ENCODE results near the gene REV3L. TPM values are rescaled to one million over a fixed set of nuclear protein-coding genes. Genes with fewer than 3 reads are reported as not detected.
"Not testable (repeated sequence)": the region's sequence is repeated elsewhere in the genome, so short reads cannot be mapped to it uniquely, and the experiment has no call there.

REV3L gene
- total RNA-seq, 1 donor from 2014 or later: 11.7 TPM

DNA sequence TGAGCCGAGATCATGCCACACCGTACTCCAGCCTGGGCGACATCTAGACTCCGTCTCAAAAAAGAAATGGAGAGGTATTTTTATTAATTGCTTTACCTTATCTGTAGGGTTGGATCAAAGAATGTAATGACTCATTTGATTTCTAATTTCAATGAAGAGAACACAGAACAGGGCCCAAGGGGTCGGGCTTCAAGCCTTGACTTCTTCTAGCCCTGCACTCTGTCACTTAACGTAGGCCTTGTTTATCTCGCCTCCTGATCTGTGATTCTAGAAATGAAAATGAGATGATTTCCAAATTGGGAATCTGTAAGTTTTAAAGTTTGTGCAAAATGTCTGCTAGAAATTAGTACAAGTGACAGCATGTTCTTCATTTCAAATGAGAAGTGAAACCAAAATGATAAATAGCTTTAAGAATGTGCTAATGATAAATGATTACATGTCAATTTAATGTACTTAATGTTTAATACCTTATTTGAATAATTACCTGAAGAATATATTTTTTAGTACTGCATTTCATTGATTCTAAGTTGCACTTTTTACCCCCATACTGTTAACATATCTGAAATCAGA lies 215.2 kb downstream of the REV3L start:
- DNase-seq (ENCODE audit: low spot score) (no peak), ATAC-seq (no peak)

DNA sequence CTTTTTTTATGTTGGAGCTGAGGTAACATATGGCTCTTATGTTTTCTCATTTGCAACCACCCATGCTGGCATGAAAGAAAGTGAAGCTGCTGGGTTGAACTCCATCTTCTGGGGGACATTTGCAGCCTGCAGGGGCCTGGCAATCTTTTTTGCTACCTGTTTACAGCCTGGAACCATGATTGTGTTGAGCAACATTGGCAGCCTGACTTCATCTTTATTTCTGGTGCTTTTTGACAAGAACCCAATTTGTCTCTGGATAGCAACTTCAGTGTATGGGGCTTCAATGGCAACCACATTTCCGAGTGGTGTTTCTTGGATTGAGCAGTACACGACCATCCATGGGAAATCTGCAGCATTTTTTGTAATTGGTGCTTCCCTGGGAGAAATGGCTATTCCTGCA lies 216.7 kb downstream of the REV3L start:
- no peak for ATAC-seq
- DNase-seq (ENCODE audit: low spot score): no peak

DNA sequence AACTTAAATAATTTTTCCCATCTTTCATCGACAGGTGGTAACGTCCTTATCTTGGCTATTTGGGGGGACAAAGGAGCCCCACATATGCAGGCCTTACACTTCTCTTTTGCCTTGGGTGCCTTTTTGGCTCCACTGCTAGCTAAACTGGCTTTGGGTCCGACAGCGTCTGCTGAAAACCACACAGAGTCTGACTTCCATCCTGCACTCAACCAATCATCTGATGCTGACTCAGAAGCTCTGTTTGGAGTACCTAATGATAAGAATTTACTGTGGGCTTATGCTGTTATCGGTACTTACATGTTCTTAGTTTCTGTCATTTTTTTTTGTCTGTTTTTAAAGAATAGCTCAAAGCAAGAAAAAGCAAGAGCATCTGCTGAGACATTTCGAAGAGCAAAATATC lies 217.2 kb downstream of the REV3L start:
- ATAC-seq: no peak
- no peak for DNase-seq (ENCODE audit: low spot score)

DNA sequence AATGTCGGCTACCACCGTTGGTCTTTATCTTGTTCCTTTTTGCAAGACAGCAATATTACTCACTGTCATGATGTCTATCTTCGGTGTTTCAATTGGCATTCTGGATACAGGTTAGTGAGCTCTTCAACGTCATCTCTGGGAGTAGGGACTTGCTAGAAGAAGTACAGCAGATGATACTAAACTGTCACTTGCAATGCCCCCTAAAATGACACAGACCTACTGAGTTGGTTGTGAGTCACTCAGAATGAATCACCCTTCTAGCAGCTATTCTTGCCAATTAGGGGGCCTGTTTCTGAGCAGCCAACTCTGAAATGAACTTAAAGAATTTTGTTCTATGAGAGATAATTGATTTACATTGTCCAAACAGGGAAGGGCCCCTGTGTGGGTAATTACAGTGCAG lies 219.2 kb downstream of the REV3L start:
- ATAC-seq (no peak), DNase-seq (ENCODE audit: low spot score) (no peak)

DNA sequence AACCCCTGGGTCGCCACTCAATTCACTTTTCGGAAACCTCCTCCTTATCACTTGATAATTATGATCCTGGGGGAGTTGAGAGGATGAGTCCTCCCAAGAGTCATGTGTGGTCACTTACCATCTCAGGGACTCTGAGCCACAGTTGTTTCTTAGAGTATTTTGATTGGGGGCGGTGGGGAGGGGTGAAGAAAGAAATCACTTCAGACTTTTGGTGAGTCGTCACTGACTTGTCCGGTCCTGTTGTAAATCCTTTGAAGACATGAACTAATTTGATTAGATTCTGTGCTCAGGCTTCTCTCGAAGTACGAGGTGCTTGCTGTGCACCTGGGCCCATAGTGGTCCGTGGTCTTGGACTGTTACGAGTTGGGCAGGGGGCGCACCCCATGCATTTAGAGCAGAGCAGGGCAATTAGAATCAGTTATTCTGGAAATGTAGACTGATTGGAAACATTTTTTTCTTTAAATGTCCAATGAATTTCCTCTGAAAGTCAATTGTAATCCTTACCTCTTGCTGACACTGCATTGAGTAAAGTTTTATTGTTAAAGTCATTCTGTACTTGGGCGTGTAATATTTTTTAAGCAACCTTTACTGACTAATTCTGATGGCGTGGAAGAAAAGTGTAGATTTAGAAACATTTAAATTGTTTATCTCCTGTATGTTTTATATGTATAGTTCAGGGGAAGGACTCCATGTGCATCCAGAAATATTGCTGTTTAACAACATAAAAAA lies 222.3 kb downstream of the REV3L start:
- no peak for DNase-seq (ENCODE audit: low spot score)
- no peak for ATAC-seq

DNA sequence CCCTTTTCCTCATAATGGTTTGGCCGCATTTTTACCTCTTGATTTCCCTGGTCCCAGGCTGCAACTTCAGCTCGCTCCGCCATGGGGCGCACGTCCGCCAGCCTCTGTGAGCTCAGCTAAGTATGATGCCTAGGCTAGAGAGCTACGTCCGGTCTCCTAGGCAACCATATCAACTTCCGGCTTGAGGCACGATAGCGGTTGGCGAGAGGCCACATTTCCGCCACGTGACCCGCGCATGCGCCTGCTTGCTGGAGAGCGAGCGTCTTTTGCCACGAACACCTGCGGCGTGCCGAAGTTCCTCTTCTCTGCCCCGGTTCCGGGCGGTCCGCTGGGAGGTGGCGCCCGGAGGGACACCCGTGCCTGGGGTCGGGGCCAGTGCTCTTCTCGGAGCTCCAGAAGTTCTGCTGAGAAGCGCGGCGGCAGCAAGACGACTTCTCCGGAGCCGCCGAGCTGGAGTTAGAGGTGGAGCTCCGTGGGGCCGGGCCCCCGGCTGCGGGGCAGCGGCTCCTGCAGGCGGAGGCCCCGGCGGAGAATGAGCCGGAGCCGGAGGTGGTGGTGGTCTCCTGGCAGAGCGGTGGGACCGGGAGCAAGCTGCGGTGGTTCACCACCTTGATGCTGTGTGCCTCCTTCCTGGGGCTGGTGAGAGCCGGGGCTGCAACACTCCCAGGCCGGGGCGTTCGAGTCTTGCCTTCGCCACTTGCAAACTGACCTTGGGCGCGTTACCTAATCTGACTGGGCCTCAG lies 223.8 kb downstream of the REV3L start:
- ATAC-seq: peak; percentile 98
- DNase-seq (ENCODE audit: low spot score): peak; percentile 100

DNA sequence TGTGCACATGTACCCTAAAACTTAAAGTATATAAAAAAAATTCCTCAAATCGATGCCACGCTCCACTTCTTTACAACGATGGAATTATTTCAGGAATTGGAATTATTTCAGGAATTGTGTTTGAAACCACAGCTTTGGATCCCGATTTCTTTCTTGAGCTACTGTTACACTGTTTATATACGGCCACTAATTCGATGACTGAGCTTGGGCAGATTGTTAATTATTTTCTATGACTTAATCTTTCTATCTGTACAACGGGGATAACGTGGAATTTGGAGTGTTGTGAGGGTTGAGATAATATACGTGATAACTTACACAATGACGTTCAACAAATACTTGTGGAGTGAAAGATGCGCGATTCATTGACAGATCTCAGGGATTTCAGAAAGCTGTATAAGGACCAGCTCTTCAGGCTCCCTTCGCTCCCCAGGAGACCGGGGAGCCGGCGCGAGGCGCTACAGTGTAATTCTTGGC lies 224.4 kb downstream of the REV3L start:
- DNase-seq (ENCODE audit: low spot score): no peak
- no peak for ATAC-seq

DNA sequence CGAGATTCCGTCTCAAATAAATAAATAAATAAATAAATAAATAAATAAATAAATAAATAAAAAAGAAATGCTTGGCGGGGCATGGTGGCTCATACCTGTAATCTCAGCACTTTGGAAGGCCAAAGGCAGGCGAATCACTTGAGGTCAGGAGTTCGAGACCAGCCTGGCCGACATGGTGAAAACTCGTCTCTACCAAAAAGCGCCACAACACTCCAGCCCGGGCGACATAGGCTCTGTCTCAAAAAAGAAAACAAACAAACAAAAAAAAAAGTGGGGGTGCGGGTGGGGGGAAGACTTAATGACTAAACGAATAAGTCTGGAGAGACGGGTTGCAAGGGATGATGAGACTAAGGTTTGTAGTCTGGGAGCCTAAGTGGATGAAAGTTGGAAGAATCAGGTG lies 225.0 kb downstream of the REV3L start:
- ATAC-seq: no peak
- no peak for DNase-seq (ENCODE audit: low spot score)

DNA sequence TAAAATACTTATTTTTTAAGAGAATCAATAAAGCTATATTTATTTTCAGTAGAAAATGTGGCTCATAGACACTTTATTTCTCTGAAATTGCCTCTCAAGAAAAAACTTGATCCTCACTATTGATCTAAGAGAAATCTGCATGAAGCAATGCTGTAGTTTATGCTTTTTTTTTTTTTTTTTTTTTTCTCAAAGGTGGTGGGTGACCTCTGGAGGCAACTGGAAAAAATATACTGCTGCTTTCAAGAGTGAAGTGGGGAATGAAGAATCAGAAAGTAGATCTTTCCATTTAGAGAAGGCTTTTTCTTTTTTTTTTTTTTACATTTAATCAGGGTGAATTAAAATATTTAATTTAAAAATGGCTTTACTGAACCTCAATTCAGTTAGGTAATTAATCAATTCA lies 226.4 kb downstream of the REV3L start:
- DNase-seq (ENCODE audit: low spot score) (no peak), ATAC-seq (no peak)

DNA sequence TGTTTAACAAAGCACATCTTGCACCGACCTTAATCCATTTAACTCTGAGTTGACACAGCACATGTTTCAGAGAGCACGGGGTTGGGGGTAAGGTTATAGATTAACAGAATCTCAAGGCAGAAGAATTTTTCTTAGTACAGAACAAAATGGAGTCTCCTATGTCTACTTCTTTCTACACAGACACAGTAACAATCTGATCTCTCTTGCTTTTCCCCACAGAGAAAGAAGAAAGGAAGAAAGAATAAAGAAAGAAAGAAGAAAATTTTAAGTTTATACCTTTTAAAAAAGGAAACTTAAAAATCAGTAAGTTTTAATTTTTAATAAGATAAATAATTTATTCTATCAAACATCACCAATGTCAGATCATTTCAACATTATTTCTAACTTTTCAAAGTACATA lies 227.2 kb downstream of the REV3L start:
- ATAC-seq: not testable (repeated sequence)

DNA sequence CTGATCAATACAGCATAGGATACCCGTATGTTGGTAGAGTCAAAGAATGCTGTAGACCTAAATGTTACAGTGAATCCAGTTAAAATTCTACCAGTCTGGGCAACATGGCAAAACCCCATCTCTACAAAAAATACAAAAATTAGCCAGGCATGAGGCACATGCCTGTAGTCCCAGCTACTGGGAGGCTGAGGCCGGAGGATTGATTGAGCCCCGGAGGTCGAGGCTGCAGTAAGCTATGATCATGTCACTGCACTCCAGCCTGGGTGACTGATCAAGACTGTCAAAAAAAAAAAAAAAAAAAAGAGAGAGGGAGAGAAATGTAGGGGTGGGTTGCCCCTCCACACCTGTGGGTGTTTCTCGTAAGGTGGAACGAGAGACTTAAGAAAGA lies 228.2 kb downstream of the REV3L start:
- no peak for DNase-seq (ENCODE audit: low spot score)
- ATAC-seq: no peak

More for the DNA sequence above, 227.2 kb downstream of the REV3L start:
- not testable (repeated sequence) for DNase-seq (ENCODE audit: low spot score)

DNA sequence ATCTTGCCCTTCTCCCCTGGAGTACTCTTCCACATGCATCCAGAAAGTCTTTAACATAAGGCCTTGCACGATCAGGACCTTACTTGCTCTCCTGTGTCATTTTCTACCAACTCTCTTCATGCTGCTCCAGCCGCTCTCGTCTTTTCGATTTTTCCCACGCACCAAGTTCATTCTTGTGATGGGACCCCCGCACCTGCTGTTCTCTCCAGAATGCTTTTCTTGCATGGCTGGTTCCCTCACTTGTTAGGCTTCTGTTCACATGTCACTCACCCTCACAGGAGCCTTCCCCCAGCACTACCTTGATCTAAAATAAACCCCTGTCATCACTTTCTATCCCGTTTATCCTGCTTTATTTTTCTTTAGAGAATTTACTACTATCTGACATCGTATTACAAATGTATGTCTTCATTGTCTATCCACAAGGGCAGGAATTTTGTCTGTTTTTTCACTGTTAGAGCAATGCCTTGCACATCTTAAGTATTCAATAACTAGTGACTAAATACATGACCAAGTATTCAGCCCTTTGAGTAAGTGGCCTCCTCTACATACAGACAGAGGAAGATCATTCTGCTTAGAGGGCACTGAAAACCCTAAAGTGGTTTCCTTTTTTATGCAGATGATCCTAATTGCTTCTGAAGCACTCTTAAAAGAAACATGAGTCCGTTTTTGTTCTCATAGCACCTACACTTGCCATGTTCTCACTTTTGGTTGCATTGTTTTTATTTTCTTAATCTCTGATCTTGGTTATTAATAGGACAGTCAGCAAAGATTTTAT lies 228.8 kb downstream of the REV3L start:
- ATAC-seq: no peak
- no peak for DNase-seq (ENCODE audit: low spot score)

DNA sequence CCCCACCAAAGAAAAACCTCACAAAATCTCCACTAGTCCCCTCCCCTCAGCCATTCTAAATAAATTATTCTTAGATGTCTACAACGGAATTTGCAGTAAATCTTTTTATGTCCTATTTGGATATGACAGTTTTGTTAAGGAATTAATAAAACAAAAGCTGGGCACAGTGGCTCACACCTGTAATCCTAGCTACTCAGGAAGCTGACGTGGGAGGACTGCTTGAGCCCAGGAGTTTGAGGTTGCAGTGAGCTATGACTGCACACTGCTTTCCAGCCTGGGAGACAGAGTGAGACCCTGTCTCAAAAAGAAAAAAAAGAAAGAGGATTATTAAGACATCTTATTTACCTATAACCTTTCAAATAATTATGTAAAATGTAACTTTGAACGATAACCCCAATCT lies 230.3 kb downstream of the REV3L start:
- DNase-seq (ENCODE audit: low spot score) (no peak), ATAC-seq (no peak)

DNA sequence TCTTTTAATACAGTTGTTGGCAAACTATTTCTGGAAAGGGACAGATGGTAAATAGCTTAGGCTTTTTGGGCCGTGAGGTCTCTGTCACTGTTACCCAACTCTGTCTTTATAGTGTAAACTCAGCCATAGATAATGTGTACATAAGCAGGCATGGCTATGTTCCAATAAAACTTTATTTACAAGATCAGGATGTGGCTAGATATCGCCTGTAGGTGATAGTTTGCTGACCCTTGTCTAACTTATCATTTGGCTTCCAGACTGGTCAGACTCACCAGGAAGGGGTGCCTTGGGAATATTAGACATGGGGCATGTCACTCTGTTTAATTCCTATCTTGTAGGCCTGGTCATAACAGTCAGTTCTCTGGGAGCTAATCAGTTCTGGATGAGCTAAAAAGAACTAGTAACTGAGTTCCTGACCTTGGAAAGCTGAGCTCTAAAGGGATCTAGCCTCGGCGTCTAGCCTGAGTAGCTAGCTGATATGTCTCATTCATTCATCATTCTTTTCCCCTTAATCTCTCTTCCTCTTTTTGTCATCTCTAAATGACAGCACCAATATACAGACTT lies 232.1 kb downstream of the REV3L start:
- DNase-seq (ENCODE audit: low spot score): no peak
- no peak for ATAC-seq

Other genes starting within 250 kb of the REV3L start
- gene TRAF3IP2, start 122.7 kb upstream of the REV3L start, total RNA-seq: 8.3 TPM

All from left lobe of liver (tissue), 2 donors.